CD4-positive, alpha-beta T cell treated with Interleukin-15 for 4 hours (primary cell): ENCODE results near the gene PTPA.
"Not testable (repeated sequence)": the region's sequence is repeated elsewhere in the genome, so short reads cannot be mapped to it uniquely, and the experiment has no call there.

Experiments used
- DNase-seq: peaks from one replicate; pipeline ENCODE4 v3.0.0-alpha.2; 2020; ENCODE audit warnings: low spot score

Gene PTPA

GRCh38 chr9:129154866-129155477 is 43.8 kb downstream of the PTPA start:
- no peak for DNase-seq

- DNase-seq, result no peak
Measured at GRCh38 chr9:129156163-129156562, 44.9 kb downstream of the PTPA start.

- DNase-seq, result no peak
Measured at GRCh38 chr9:129160712-129161533, 49.7 kb downstream of the PTPA start.

- DNase-seq, result no peak
Measured at GRCh38 chr9:129161534-129161837, 50.3 kb downstream of the PTPA start.

GRCh38 chr9:129162497-129163197 is 51.4 kb downstream of the PTPA start:
- no peak for DNase-seq

- DNase-seq, result not testable (repeated sequence)
Measured at GRCh38 chr9:129163198-129163670, 52.0 kb downstream of the PTPA start.

- no peak for DNase-seq
Measured at GRCh38 chr9:129163753-129164152, 52.5 kb downstream of the PTPA start.

GRCh38 chr9:129164246-129164930 is 53.2 kb downstream of the PTPA start:
- no peak for DNase-seq

GRCh38 chr9:129165198-129165597 is 54.0 kb downstream of the PTPA start:
- DNase-seq, result no peak

GRCh38 chr9:129166623-129167557 is 55.7 kb downstream of the PTPA start:
- no peak for DNase-seq

GRCh38 chr9:129170229-129170628 is 59.0 kb downstream of the PTPA start:
- no peak for DNase-seq

- no peak for DNase-seq
Measured at GRCh38 chr9:129171993-129172751, 61.0 kb downstream of the PTPA start.

GRCh38 chr9:129172816-129173215 is 61.6 kb downstream of the PTPA start:
- no peak for DNase-seq

GRCh38 chr9:129173296-129174101 is 62.3 kb downstream of the PTPA start:
- no peak for DNase-seq

GRCh38 chr9:129174102-129174723 is 63.0 kb downstream of the PTPA start:
- peak; percentile 81 for DNase-seq

- no peak for DNase-seq
Measured at GRCh38 chr9:129174724-129175514, 63.7 kb downstream of the PTPA start.

- DNase-seq, result no peak
Measured at GRCh38 chr9:129175515-129175824, 64.3 kb downstream of the PTPA start.

- DNase-seq, result peak; percentile 52
Measured at GRCh38 chr9:129175825-129176633, 64.8 kb downstream of the PTPA start.
